ENCODE results near the gene CRBN.

The CRBN gene

GRCh38 chr3:3179407-3180094 lies at the start of gene CRBN:
TSS of gene CRBN (minus strand) at chr3:3179691. CDS start at chr3:3179687, 4 bp downstream.
- peak; percentile 74 to 77 for DNase-seq (ENCODE audit: low read depth in 2 of 2)

DNA sequence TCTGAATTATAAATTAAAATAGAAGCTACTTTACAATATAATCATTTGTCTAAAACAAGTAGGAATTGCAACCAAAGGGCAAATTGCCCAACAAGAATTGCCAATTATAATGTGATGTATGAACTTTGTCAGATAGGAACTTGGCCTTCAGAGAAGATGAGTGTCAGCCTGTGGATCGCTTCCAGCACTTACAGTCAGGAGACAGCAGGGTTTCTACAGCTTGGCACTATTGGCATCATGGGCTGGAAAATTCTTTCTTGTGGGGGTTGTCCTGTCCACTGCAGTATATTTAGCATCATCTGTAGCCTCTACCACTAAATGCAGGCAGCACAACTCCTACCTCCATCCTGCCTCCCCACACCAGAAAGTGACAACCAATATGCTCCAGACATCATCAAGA lies 48.1 kb upstream of the CRBN start:
- DNase-seq (ENCODE audit: low read depth in 2 of 2): no peak

DNA sequence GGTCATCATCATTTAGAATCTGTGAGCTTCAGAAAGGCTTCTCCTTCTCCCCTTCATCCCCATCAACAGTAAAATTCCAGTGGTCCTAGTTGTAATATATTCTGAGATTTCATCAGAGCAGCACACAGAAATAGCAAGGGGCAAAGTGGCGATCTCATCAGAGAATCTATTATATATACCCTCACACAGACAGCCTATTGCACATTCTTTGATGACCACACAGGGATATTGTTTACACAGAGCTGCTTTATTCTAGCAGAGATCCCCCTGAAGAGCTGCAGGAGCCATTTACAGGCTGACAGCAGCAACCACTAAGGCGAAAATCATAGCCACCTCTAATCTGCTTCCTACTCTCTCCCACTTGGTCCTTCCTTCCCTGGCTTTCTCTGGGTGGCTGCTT lies 42.0 kb upstream of the CRBN start:
- DNase-seq (ENCODE audit: low read depth in 2 of 2): no peak

DNA sequence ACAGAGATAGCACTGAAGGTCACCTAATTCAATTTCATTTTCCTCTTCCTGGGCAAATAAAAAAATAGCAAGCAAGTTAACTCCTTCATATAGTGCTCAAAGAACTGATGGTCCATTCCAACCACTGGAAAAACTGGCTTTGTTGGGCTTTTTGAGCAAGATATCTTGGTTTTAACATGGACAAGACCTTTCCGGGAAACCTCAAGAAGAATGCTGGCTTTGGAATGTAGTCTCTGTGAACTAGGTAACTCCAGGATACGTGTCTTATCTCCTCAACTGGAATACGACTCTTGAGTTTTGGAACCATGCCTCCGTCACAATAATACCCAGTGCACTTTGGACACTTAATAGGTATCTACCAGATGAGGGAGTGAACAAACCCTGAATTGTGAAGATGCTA lies 36.9 kb upstream of the CRBN start:
- DNase-seq (ENCODE audit: low read depth in 2 of 2): no peak

- DNase-seq (ENCODE audit: low read depth in 2 of 2): no peak
These were observed 33.4 kb upstream of the CRBN start for GRCh38 chr3:3212781-3213440.

- DNase-seq (ENCODE audit: low read depth in 2 of 2): no peak
These were observed 30.2 kb upstream of the CRBN start for GRCh38 chr3:3209714-3210113.

DNA sequence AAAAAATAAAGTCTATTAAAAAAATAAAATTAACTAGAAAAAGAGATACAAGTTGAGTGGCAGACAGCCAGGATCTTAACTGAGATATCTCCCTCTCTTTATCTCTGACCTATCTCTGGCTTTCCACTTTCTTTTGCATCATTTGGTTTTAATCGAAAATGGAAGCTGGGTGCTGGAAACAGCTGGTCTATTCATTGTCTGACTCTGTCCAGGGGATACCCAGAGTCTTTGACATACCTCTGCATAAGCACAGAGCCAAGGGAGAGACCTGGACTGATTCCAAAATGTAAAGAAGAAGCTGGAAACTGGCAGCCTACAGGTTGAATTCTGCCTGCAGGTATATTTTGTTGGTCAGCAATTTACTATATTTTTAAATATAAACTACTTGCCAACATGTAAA lies 29.6 kb upstream of the CRBN start:
- no peak for DNase-seq (ENCODE audit: low read depth in 2 of 2)

DNA sequence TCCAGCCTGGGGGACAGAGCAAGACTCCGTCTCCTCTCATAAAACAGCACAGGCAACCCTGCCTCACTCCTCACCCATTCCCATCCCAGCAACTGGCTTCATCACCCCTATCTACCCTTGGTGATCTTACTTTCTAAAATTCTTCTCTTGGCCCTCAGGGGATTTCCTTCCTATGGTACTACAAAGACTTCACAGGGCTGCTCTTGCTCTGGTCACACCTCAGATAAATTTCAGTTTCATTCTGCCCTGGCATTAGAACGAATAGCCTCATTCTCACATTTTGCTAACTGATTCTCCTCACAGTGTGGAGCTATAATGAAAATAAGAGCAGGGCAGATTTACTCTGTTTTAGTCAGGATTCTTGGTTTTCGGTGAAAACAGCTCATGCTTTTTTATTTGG lies 22.1 kb upstream of the CRBN start:
- DNase-seq (ENCODE audit: low read depth in 2 of 2): no peak

- no peak for DNase-seq (ENCODE audit: low read depth in 2 of 2)
These were observed 21.2 kb upstream of the CRBN start for GRCh38 chr3:3200632-3201212.

GRCh38 chr3:3199306-3199705 lies 19.8 kb upstream of the CRBN start:
- no peak for DNase-seq (ENCODE audit: low read depth in 2 of 2)

GRCh38 chr3:3196148-3196861 lies 16.8 kb upstream of the CRBN start:
- no peak for DNase-seq (ENCODE audit: low read depth in 2 of 2)

DNA sequence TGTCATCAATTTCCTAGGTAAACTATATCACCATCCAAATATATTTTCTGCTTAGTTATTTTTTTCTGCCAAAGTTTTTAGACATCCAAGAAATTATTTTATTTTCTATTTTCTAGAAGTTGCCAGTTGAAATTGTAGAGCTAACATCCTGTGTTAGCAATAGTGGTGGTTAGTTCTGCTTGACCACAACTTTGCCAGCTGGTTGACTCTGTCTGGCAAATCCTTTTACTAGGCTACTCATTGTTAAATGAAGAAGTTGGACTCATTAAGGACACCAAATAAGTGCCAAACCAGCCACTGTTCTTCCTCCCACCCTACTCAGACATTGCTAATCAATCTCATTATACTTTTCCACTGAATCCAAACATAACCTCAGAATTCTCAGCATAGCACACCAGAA lies 15.4 kb upstream of the CRBN start:
- no peak for DNase-seq (ENCODE audit: low read depth in 2 of 2)

DNA sequence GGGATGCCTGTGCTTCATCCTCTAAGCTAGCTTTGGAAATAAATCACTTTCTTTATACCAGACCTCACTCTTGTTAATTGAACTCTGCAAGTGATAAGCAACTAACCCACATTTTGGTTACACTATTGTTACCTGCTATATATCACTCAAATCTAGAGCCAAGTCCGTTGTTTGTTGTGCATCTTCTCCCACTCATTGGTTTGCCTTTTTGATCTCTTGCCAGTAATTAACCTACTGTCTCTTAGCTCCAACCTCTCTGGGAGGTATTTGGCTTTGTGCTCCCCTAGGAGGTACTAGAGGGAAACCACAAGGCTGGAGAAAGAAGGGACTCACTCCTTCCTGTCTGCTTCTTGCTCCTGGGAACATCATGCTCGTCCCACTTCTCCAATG lies 12.8 kb upstream of the CRBN start:
- DNase-seq (ENCODE audit: low read depth in 2 of 2): no peak

- no peak for DNase-seq (ENCODE audit: low read depth in 2 of 2)
These were observed 12.3 kb upstream of the CRBN start for GRCh38 chr3:3191675-3192285.

GRCh38 chr3:3189961-3190360 lies 10.5 kb upstream of the CRBN start:
- DNase-seq (ENCODE audit: low read depth in 2 of 2): no peak

DNA sequence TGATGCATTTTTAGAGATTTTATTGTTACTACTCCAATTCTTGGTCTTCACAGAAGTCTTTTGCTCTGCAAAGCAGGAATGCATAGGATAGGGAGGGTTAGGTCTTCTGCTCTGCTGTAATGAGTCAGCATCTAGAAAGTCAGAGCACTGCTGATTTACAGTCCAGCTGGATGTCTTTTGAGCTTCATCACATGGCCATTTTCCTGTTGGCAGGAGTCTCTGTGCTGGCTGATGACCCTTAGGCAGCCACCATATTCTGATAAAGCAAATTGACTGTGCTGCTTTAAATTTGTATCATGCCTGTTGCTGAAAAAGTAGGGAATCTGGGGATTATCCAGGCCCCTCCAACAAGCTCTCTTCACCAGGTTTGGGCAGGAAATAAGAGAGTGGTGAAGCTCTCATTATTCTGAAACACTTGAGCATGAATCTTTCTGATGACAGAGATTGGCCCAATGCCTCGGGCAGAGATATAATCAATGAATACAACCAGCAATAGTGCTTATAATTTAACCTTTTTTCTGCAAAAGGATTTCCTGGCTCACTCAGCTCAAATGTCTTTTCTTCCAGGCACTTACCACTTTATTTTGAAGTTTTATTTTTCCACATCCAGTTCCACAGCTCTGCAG lies 9.7 kb upstream of the CRBN start:
- no peak for DNase-seq (ENCODE audit: low read depth in 2 of 2)

GRCh38 chr3:3184876-3185275 lies 5.4 kb upstream of the CRBN start:
- no peak for DNase-seq (ENCODE audit: low read depth in 2 of 2)

- DNase-seq (ENCODE audit: low read depth in 2 of 2): no peak
These were observed 965 bp upstream of the CRBN start for GRCh38 chr3:3180456-3180855.

DNA sequence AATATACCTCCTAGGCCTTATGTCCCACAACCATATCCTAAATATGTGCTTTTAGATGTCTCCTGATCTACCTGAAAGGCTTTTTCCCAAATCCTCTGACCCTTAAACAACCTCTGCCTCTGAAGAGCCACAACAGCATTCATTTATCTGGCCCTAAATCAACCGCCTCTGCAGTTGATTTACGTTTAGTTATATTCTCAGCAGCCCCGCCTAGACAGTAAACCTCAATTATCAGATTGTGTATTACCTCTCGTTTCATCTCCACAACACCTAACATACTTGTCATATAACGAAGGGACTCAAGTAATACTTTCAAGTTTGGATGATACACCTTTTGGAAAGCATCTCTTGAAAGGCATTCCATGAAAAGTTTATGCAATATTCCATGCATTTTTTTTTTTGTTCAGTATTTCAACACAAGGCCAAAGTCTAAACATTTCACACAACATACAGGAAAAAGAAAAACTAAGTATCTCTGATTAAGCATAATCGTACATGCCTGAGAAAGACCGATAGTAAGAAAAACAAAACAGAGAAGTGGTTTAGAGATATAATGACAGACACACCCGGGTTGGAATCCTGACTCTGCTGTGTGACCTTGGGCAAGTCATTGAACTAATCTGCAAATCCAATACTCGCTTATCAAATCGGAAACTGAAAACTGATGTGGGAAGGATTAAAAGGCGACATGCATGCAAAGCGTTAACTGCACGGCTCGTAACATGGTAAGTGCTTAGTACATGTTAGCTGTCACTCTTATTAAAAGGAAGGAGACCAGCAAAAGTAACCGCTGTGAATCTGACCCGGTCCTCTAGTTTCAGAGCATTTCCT lies 778 bp downstream of the CRBN start:
- no peak for DNase-seq (ENCODE audit: low read depth in 2 of 2)

GRCh38 chr3:3177861-3178497 lies 1.5 kb downstream of the CRBN start:
- DNase-seq (ENCODE audit: low read depth in 2 of 2): no peak

Data from stimulated activated CD8-positive, alpha-beta memory T cell treated with anti-CD3 and anti-CD28 coated beads, Interleukin-2, amount 100 ng/mL, for 1 hour (primary cell).